ENCODE measurements around the gene ADCK1.
"Not testable (repeated sequence)": the region's sequence is repeated elsewhere in the genome, so short reads cannot be mapped to it uniquely, and the experiment has no call there.

Gene ADCK1

DNA sequence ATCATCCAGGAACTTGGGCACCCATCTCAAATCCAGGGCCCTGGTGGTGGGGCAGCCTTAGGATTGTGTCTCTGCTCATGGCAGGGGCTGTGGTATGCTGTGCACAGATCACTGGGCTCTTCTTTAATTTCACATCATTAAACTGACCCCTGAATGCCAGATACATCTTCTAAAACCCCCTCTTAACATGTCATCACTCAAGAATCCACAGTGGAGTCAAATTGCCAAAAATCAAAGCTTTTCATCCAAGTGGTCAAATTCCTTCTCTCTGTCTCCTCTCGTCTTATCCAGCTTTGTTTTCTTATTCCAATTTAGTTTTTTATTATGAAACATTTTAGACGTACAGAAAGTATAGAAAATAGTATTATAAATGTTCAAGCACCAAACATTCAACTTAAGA, 97.5 kb downstream of the ADCK1 start:
- no peak for DNase-seq

DNA sequence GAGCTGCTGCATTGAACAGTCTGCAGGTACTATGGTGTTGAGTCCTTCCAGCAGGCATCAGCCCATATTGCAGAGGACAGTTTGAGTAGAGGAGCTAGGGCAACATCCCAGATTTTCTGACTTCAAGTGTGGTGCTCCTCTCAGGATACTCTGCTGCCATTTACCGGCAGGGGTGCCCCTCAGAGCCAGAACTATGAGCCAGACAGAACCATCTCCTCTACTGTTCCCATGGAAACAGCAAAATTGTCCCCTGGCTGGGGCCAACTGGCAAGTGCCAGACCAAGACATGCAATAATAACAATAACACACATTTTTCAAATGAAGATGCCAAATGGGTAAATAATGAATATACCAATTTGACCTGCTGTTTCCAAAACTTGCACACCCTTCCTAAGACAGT, 102.9 kb downstream of the ADCK1 start:
- no peak for DNase-seq

DNA sequence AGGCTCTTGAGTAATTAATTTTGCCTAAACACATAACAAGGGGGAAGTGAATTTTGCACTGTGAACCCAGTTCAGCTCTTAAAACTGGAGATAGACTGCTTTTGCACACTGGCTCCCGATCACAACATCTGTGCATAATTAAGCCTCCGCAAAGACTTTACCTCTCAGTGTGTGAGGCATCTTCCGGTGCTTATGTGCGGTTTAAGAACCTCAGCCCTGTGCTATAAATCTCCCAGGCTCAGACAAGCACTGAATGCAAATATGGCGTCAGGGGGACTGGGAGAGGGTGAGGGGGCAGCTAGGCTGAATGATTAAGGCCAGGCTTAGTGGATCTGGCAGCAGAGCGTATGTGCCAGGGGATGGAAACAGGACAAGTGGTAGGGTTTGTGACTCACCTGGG, 103.3 kb downstream of the ADCK1 start:
- no peak for DNase-seq

- DNase-seq, result no peak
Measured at GRCh38 chr14:77903937-77904617, 104.2 kb downstream of the ADCK1 start.

GRCh38 chr14:77906446-77906845, 106.5 kb downstream of the ADCK1 start:
- no peak for DNase-seq

GRCh38 chr14:77908847-77909246, 108.9 kb downstream of the ADCK1 start:
- no peak for DNase-seq

DNA sequence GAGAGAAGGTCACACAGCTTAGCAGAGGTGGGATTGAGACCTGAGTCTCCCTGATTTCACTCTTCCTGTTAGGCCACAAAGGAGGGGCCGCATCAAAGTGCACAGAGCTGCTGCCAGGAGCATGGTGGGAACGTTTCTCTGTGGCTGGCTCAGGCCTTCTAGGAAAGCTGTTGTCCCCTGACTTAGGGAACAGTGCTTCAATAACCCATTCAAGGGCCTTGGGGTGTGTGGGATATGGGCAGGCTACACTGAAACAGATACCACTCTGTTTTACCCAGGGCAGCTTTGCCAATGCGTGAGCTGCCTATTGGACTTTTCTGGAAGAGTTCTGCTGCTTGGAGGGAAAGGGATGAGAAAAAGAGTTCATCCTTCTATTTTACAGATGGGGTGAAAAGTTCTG, 110.0 kb downstream of the ADCK1 start:
- peak in 21 of 56 donors; percentile 8 to 61 (median 21) for DNase-seq

- DNase-seq, result no peak
Measured at GRCh38 chr14:77910506-77910905, 110.6 kb downstream of the ADCK1 start.

- no peak for DNase-seq
Measured at GRCh38 chr14:77911356-77911755, 111.4 kb downstream of the ADCK1 start.

GRCh38 chr14:77912754-77913556, 113.0 kb downstream of the ADCK1 start:
- no peak for DNase-seq

DNA sequence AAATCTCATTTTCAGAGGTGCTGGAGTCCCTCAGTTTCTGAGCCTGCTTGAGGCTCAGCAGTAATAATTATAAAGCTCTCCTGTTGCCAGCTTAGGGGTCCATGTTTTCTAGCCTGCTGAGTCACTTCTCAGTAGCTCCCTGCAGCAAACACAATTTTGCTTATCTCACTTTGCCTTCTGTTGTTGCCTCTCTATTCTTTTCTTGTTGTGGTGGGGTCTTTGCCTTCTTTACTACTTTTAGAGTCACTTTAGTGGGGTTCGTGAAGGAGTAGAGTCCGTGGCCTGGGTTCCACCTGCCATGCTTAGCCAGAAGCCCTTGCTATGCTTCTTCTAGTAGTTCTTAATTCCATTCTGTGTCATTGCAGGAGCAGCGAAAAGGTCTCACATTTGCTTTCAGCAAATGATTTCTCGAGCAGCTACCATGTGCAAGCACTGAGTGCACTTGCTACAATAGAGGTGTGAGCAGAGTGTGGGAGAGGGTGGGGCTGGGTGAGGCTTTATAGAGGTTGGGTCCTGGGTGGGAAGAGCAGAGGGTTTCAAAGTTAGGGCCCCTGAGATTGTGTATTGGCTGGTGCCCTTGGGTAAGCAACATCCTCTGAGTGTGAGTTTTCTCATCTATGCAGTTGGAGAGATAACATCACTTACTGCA, 114.3 kb downstream of the ADCK1 start:
- DNase-seq, result no peak

- not testable (repeated sequence) for DNase-seq
Measured at GRCh38 chr14:77915390-77915789, 115.5 kb downstream of the ADCK1 start.

DNA sequence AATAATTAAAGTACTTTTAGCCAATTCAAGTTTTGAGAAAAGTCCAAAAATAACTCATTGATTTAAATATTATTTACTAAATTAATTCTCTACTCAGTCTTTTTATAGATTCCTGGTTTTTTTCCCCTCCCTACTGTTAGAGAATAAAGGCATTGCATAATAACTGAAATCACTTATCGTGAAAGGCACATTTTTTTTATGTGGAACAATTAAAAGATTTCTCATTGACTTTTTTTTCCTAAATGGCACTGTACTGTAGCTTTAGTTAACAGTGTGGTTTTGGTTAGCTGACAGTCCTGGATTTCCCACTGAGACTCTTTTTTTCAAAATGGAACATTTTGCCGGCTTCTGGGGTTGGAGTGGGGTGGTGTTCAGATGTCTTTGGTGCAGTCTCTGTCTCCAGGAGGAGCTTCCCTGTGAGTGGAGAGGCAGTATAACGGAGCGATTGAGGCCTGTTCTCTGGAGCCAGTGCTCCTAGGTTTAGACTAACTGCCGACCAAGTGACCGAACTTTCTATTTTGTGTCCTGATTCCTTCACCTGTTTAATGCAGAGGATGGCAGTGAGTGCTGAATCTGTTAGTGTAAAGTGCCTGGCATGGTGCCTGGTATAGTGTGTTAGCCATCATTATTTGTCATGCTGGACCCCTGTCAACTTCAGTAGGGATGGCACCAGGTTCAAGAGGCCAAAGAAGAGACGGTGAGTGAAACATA, 117.7 kb downstream of the ADCK1 start:
- no peak for DNase-seq

GRCh38 chr14:77918448-77918847, 118.5 kb downstream of the ADCK1 start:
- no peak for DNase-seq

DNA sequence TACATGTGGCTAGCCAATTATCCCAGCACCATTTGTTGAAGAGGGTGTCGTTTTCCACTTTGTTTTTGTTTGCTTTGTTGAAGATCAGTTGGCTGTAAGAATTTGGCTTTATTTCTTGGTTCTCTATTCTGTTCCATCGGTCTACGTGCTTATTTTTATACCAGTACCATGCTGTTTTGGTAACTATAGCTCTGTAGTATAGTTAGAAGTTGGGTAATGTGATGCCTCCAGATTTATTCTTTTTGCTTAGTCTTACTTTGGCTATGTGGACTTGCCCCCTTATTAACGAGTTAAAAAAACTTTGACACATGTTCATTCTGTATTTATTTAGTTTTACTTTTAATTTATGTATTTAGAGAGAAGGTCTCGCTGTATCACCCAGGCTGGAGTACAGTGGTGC, 120.4 kb downstream of the ADCK1 start:
- no peak for DNase-seq

- no peak for DNase-seq
Measured at GRCh38 chr14:77921818-77922217, 121.9 kb downstream of the ADCK1 start.

- DNase-seq, result no peak
Measured at GRCh38 chr14:77923131-77923936, 123.4 kb downstream of the ADCK1 start.

DNA sequence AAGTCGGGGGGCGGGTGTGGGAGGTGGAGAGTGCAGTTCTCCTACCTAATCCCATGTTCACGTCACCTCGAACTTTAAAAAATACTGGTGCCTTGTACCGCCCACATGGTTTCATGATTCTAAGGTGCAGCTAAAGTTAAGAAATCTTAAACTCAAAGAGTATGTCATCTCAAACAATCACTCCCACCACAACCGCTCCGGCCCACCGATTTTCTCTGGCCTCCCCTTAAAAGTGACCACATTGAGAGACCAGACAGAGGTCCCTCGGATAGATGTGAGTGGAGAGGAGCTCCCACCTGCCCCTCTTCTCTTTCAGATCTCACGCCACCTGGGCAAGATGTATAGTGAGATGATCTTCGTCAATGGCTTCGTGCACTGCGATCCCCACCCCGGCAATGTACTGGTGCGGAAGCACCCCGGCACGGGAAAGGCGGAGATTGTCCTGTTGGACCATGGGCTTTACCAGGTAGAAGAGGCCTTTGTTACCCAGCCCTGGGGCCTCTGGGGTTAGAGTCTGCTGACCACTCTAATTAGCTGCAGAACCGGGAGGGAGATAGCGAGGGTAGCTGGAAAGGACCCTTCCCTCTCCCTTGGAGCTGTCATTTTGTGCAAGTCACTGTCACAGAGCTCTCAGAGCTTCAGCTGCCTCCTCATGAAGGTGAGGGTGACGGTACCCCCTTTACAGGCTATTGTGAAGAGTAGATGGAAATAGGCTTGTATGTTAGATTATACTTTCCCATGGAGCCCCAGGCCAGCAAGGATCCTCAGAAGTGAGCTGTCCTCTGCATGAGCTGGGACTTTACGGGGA, 124.4 kb downstream of the ADCK1 start:
- no peak for DNase-seq

DNA sequence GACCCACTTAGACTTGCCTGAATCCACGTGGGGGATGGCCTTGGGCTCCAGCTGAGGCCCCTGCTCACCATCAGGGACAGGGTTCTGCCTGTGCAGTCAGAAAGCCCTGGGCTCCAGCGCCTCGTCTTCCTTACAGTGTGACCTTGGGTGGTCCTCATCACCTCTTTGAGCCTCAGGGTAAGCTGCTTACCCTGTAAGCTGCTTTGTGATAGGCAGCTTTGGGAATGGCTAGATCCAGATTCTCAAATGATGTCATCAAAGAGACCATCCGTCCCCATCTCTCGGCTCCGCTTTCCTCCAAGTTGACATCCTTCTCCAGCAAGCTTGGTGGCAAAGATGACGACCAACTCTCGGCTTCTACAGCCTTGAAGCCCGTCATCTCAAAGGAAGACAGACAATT, 127.0 kb downstream of the ADCK1 start:
- no peak for DNase-seq

DNA sequence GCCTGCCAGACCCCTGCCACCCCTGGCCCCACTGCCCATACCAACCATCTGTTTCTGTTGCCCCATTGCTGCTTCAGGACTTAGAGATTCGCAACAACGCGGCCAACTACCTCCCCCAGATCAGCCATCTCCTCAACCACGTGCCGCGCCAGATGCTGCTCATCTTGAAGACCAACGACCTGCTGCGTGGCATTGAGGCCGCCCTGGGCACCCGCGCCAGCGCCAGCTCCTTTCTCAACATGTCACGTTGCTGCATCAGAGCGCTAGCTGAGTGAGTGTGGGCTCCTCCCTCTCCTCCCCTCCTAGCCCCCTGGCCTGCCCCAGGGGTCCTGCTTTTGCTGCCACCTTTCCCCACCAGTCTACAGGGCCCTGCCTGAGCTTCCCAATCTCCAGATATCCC, 131.5 kb downstream of the ADCK1 start:
- no peak for DNase-seq
